Lower leg skin (tissue), 3 donors: ENCODE results near the gene FGF2.

Experiments used
- CTCF ChIP-seq, 3 donors: fragments of 450-650 bp; IDR thresholded peaks; one replicate each; pipeline ENCODE4 v1.5.1; 2016; ENCODE audit warnings: antibody characterized with exemption in 3 of 3, mild to moderate bottlenecking in 3 of 3, moderate library complexity in 2 of 3
- POLR2A ChIP-seq, 2 donors: fragments of 450-650 bp; IDR thresholded peaks; one replicate each; pipeline ENCODE4 v1.6.1; 2016 to 2017; ENCODE audit warnings: antibody characterized with exemption in 2 of 2, mild to moderate bottlenecking in 1 of 2, moderate library complexity in 1 of 2

DNA sequence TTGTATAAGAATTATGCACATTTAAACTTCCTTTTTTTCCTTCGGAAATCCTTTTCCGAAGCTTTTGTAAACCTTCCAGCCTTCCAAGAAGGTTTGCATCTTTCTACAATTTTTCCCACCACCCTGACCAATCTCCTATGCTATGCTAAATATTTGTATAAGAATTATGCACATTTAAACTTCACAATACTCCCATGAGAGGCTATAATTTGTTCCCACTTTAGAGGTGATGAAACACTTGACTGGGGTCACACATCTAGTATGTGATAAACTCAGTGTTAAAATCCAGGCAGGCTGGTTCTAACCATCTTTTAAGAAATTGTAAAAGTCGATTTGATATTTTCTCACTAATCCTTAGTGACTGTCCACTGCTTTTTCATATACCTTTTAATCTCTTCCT is 73.7 kb downstream of the FGF2 start:
- TF ChIP-seq CTCF (IDR thresholded peaks at IDR 0.05) (no peak), POLR2A (IDR thresholded peaks at IDR 0.05) (no peak)
